NCI-H1092 treated with DMSO at 0.1 percent for 48 hours (cell line): ENCODE results near the gene HSD17B10.
"Not testable (repeated sequence)": the region's sequence is repeated elsewhere in the genome, so short reads cannot be mapped to it uniquely, and the experiment has no call there.

ENCODE experiments used
- DNase-seq: peaks from one replicate; lab custom pipeline; 2025; lab: John Stamatoyannopoulos, UW

The HSD17B10 gene

GRCh38 chrX:53433651-53434639 is at the start of gene HSD17B10:
Gene HSD17B10 (minus strand): TSS chrX:53434370. CDS start chrX:53434345, 25 bp downstream.
- peak; percentile 86 for DNase-seq

- no peak for DNase-seq
These were observed 49.2 kb upstream of the HSD17B10 start for GRCh38 chrX:53483416-53483815.

- DNase-seq = peak; percentile 79
These were observed 47.8 kb upstream of the HSD17B10 start for GRCh38 chrX:53481816-53482465.

GRCh38 chrX:53481093-53481492 is 46.9 kb upstream of the HSD17B10 start:
- DNase-seq = no peak

- no peak for DNase-seq
These were observed 45.1 kb upstream of the HSD17B10 start for GRCh38 chrX:53479301-53479700.

- DNase-seq = no peak
These were observed 42.2 kb upstream of the HSD17B10 start for GRCh38 chrX:53476371-53476770.

- DNase-seq = no peak
These were observed 40.5 kb upstream of the HSD17B10 start for GRCh38 chrX:53474707-53475106.

GRCh38 chrX:53471346-53471745 is 37.2 kb upstream of the HSD17B10 start:
- no peak for DNase-seq

GRCh38 chrX:53468659-53469058 is 34.5 kb upstream of the HSD17B10 start:
- DNase-seq = not testable (repeated sequence)

- no peak for DNase-seq
These were observed 23.9 kb upstream of the HSD17B10 start for GRCh38 chrX:53458082-53458481.

GRCh38 chrX:53456254-53456653 is 22.1 kb upstream of the HSD17B10 start:
- no peak for DNase-seq

- no peak for DNase-seq
These were observed 18.6 kb upstream of the HSD17B10 start for GRCh38 chrX:53452812-53453211.

GRCh38 chrX:53449632-53450031 is 15.5 kb upstream of the HSD17B10 start:
- no peak for DNase-seq

- DNase-seq = no peak
These were observed 13.3 kb upstream of the HSD17B10 start for GRCh38 chrX:53447441-53447840.

- peak; percentile 49 for DNase-seq
These were observed 11.8 kb upstream of the HSD17B10 start for GRCh38 chrX:53445977-53446376.

GRCh38 chrX:53442322-53442631 is 8.1 kb upstream of the HSD17B10 start:
- DNase-seq = no peak

- DNase-seq = peak; percentile 92
These were observed 7.6 kb upstream of the HSD17B10 start for GRCh38 chrX:53441531-53442321.

- peak; percentile 69 for DNase-seq
These were observed 6.7 kb upstream of the HSD17B10 start for GRCh38 chrX:53440621-53441517.

- DNase-seq = peak; percentile 69
These were observed 5.9 kb upstream of the HSD17B10 start for GRCh38 chrX:53440101-53440500.

- DNase-seq = no peak
These were observed 4.7 kb upstream of the HSD17B10 start for GRCh38 chrX:53438832-53439230.

GRCh38 chrX:53438174-53438831 is 4.1 kb upstream of the HSD17B10 start:
- peak; percentile 58 for DNase-seq
